WI38 (cell line): ENCODE results near the gene RITA1.
"Not testable (repeated sequence)": the region's sequence is repeated elsewhere in the genome, so short reads cannot be mapped to it uniquely, and the experiment has no call there.

Experiments used
- H3K4me3 ChIP-seq: 2 replicates; pipeline ENCODE4 v1.5.1; 2011; ENCODE audit warnings: low read depth, mild to moderate bottlenecking, control low read depth, low read length
- CTCF ChIP-seq: IDR thresholded peaks from 2 replicates; pipeline ENCODE4 v1.5.1; 2012; ENCODE audit warnings: low read depth, mild to moderate bottlenecking, control low read depth, low read length

RITA1 gene, protein sequence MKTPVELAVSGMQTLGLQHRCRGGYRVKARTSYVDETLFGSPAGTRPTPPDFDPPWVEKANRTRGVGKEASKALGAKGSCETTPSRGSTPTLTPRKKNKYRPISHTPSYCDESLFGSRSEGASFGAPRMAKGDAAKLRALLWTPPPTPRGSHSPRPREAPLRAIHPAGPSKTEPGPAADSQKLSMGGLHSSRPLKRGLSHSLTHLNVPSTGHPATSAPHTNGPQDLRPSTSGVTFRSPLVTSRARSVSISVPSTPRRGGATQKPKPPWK

GRCh38 chr12:113185180-113186032 is at the start of gene RITA1, which contains the start of gene DDX54:
Gene RITA1 (plus strand): TSS chr12:113185721. CDS start chr12:113186747, 1,026 bp downstream.
Gene DDX54 (minus strand): TSS chr12:113185478. CDS start chr12:113185451, 27 bp downstream.
- no peak for TF ChIP-seq CTCF
- peak within 1 kb of the TSS; percentile 87 for H3K4me3 ChIP-seq

- no peak overlapping the region for H3K4me3 ChIP-seq
- no peak for TF ChIP-seq CTCF
Measured at GRCh38 chr12:113136128-113136989, 49.2 kb upstream of the RITA1 start.

DNA sequence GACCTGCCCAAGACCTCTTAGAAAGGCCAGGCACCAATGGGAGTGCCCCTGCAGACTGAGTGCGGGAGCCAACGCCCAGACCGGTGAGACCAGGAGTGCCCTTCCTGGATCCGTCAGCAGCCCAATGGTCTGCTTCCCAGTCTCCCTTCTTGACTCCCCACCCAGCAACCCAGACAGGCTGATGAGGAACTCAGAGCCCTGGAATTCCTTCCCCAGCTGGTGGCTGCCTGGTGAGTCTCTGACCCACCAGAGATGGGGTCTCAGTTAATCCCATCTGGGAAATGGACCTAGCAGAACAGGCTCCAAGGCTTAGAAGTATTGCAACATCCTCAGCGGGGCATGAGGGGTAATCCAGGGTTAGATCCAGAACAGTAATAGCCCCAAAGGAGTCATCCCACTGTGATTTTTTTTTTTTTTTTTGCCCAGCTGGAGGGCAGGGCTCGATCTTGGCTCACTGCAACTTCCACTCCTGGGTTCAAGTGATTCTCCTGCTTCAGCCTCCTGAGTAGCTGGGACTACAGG is 48.5 kb upstream of the RITA1 start:
- no peak for TF ChIP-seq CTCF

DNA sequence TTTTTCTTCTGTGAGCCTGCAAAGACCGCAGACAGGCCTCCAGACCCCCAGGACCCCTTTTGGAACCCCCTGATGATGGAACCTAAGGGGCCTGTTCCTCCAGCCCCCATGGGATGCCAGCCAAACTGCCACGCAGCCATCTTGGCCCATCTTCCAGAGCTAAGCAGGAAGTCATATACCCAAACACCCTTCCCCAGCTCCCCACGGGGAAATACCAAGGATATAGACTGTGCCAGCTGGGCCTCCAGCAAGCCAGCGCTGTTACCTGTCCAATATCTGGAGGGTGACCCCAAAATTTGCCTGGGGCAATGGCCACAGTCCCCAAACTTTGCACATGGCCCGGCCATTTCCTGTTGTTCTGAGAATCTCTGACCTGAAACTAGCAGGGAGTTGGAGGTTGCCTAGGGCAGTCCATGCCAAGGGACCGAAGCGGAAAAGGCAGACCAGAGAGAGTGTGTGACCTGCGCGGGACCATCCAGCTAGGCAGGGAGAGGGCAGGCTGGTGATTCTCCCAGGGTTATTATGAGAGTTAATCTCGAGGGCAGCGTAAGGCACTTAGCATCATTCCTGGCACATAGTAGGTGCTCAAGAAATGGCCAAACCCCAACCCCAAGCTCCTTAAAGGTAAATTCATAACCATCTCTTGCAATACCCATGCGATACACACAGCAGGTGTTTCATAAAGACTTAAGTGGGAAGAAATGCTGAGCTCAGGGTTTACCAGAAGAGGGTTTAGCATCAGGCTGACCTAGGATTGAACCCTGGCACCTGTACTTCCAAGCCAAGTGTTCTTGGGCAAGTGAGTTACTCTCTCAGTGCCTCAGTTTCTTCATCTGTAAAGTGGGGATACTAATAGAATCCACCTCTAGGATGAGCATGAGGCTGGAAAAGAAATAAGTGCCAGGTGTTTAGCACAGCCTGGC is 47.4 kb upstream of the RITA1 start:
- TF ChIP-seq CTCF, result no peak
- H3K4me3 ChIP-seq, result no peak overlapping the region

More for the DNA sequence above, 48.5 kb upstream of the RITA1 start:
- no peak overlapping the region for H3K4me3 ChIP-seq

- no peak for TF ChIP-seq CTCF
- H3K4me3 ChIP-seq, result no peak overlapping the region
Measured at GRCh38 chr12:113138826-113139225, 46.7 kb upstream of the RITA1 start.

DNA sequence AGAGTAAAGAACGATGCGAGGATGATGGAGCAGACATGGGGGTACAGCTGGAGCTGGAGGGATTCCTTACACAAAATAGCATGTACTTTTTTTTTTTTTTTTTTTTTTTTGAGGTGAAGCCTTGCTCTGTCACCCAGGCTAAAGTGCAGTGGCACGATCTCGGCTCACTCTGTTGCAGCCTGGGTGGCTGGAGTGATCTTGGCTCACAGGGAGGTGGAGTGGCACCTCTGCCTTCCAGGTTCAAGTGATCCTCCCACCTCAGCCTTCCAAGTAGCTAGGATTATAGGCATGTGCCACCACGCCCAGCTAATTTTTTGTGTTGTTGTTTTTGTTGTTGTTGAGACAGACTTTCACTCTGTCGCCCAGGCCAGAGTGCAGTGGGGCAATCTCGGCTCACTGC is 44.8 kb upstream of the RITA1 start:
- H3K4me3 ChIP-seq, result no peak overlapping the region
- TF ChIP-seq CTCF, result no peak

- H3K4me3 ChIP-seq, result not testable (repeated sequence)
Measured at GRCh38 chr12:113141716-113142115, 43.8 kb upstream of the RITA1 start.
